HepG2 (cell line): ENCODE measurements around the gene SS18L1. TPM values are rescaled to one million over a fixed set of nuclear protein-coding genes. Genes with fewer than 3 reads are reported as not detected.

ENCODE experiments used
- CSRNP1 ChIP-seq: sonication (generic); formaldehyde crosslinking; IDR thresholded peaks from 2 replicates; pipeline ENCODE4 v1.8.1; 2023; ENCODE audit warnings: mild to moderate bottlenecking, missing genetic modification reagents
- JUN ChIP-seq: sonication (generic); formaldehyde crosslinking; IDR thresholded peaks from 2 replicates; pipeline ENCODE4 v1.4.0; 2020; ENCODE audit warnings: mild to moderate bottlenecking, missing genetic modification reagents
- KLF15 ChIP-seq: sonication (generic); formaldehyde crosslinking; IDR thresholded peaks from 2 replicates; pipeline ENCODE4 v1.8.1; 2023; ENCODE audit warnings: borderline replicate concordance, mild to moderate bottlenecking, inconsistent platforms, missing genetic modification reagents, mixed read lengths
- TFDP1 ChIP-seq: IDR thresholded peaks from 2 replicates; pipeline ENCODE4 v1.6.1; 2016; ENCODE audit warnings: missing compliant biosample characterization, missing genetic modification reagents, borderline replicate concordance
- ZFP90 ChIP-seq: sonication (generic); formaldehyde crosslinking; IDR thresholded peaks from 2 replicates; pipeline ENCODE4 v1.8.0; 2022; ENCODE audit warnings: missing genetic modification reagents, mild to moderate bottlenecking, inconsistent platforms, borderline replicate concordance
- ZNF138 ChIP-seq: sonication (generic); formaldehyde crosslinking; IDR thresholded peaks from 2 replicates; pipeline ENCODE4 v1.5.0; 2020; ENCODE audit warnings: mild to moderate bottlenecking, low read depth, missing genetic modification reagents
- ZNF33B ChIP-seq: sonication (generic); formaldehyde crosslinking; IDR thresholded peaks from 2 replicates; pipeline ENCODE4 v1.5.1; 2020; ENCODE audit warnings: mild to moderate bottlenecking, missing genetic modification reagents
- ZNF816 ChIP-seq: sonication (generic); formaldehyde crosslinking; IDR thresholded peaks from 2 replicates; pipeline ENCODE4 v1.8.0; 2022; ENCODE audit warnings: missing genetic modification reagents, mild to moderate bottlenecking, borderline replicate concordance
- ZNF841 ChIP-seq: sonication (generic); formaldehyde crosslinking; IDR thresholded peaks from 2 replicates; pipeline ENCODE4 v1.8.1; 2023; ENCODE audit warnings: missing genetic modification reagents, borderline replicate concordance
- polyA plus RNA-seq, 8 experiments: library from polyadenylated mRNA; depleted of rRNA in 3 of 8; stranded (reverse) in 7 of 8; unstranded in 1 of 8; fragments of >200 nt; fragmentation: Illumina TruSeq in 4 of 8; extraction: Trizol in 4 of 8; gene quantifications; 2 replicates each; pipeline versions ENCODE4 v1.2.1 to v1.2.3, GENCODE V29; 2011 to 2016; ENCODE audit warnings: low read depth in 4 of 8, missing spikeins in 1 of 8, mixed read lengths in 1 of 8; ENCODE audit not compliant: insufficient read depth in 1 of 8
- total RNA-seq, 5 experiments: library from RNA; depleted of rRNA; stranded (reverse); fragments of >200 nt; fragmentation: Illumina TruSeq; extraction: Trizol; gene quantifications; 2 replicates each; pipeline ENCODE4 v1.2.3, GENCODE V29; 2016; ENCODE audit warnings: low read depth in 1 of 5
- TF ChIP-seq, protein P1 (sequence below): sonication (generic); formaldehyde crosslinking; IDR thresholded peaks from 2 replicates; pipeline ENCODE4 v1.5.0; 2020; ENCODE audit warnings: missing genetic modification reagents, mild to moderate bottlenecking, borderline replicate concordance
- TF ChIP-seq, protein P2 (sequence below): sonication (generic); formaldehyde crosslinking; IDR thresholded peaks from one replicate; pipeline ENCODE4 v1.5.1; 2020; ENCODE audit warnings: mild to moderate bottlenecking, missing genetic modification reagents; ENCODE audit errors: not compliant biosample characterization
- TF ChIP-seq, protein P3 (sequence below): sonication (generic); formaldehyde crosslinking; IDR thresholded peaks from 2 replicates; pipeline ENCODE4 v1.4.0; 2020; ENCODE audit warnings: mild to moderate bottlenecking, low read depth, missing genetic modification reagents

The SS18L1 gene
- total and polyA plus RNA-seq, 2 of the 13 experiments (the other 11 are each of a cell fraction or from before 2014, with no cell fraction given): 17.8 to 27.6 TPM

DNA sequence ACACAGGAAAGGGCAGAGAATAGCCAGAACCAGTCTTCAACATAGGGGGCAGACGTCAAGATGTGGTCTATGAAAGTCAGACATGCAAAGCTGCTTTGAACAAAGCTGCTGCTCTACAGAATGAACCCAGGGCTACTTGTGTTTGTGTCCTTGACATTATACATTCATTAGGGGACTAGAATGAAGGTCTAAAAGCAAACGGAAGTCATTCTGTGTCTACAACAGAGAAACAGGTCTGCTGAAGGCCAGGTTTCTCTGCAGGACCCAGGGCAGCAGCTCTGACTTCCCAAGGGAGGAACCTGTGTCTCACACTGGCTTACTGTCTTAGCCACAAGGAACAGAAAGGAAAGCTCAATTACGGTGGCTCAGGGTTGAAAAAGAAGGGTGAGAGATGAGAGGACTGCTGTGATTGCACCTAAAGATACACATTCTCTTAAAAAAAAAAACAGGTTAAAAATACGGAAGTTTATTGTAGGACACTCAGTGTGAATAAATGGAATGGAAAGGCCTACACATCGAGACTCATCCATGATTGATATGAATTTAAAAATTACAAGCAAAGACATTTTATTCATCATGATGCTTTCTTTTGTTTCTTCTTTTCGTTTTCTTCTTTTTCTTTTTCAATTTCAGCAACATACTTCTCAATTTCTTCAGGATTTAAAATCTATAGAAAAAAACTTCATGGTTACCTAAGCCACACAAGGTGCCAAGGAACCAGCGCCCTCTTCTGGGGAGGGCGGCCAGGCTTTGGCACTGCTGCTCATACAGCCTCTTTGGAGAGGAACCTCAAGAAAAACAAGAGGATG lies 7.1 kb upstream of the SS18L1 start (continued):
- TF ChIP-seq, protein P1, sequence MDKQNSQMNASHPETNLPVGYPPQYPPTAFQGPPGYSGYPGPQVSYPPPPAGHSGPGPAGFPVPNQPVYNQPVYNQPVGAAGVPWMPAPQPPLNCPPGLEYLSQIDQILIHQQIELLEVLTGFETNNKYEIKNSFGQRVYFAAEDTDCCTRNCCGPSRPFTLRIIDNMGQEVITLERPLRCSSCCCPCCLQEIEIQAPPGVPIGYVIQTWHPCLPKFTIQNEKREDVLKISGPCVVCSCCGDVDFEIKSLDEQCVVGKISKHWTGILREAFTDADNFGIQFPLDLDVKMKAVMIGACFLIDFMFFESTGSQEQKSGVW (CRISPR knock-in tag): no peak
- TF ChIP-seq, protein P2, sequence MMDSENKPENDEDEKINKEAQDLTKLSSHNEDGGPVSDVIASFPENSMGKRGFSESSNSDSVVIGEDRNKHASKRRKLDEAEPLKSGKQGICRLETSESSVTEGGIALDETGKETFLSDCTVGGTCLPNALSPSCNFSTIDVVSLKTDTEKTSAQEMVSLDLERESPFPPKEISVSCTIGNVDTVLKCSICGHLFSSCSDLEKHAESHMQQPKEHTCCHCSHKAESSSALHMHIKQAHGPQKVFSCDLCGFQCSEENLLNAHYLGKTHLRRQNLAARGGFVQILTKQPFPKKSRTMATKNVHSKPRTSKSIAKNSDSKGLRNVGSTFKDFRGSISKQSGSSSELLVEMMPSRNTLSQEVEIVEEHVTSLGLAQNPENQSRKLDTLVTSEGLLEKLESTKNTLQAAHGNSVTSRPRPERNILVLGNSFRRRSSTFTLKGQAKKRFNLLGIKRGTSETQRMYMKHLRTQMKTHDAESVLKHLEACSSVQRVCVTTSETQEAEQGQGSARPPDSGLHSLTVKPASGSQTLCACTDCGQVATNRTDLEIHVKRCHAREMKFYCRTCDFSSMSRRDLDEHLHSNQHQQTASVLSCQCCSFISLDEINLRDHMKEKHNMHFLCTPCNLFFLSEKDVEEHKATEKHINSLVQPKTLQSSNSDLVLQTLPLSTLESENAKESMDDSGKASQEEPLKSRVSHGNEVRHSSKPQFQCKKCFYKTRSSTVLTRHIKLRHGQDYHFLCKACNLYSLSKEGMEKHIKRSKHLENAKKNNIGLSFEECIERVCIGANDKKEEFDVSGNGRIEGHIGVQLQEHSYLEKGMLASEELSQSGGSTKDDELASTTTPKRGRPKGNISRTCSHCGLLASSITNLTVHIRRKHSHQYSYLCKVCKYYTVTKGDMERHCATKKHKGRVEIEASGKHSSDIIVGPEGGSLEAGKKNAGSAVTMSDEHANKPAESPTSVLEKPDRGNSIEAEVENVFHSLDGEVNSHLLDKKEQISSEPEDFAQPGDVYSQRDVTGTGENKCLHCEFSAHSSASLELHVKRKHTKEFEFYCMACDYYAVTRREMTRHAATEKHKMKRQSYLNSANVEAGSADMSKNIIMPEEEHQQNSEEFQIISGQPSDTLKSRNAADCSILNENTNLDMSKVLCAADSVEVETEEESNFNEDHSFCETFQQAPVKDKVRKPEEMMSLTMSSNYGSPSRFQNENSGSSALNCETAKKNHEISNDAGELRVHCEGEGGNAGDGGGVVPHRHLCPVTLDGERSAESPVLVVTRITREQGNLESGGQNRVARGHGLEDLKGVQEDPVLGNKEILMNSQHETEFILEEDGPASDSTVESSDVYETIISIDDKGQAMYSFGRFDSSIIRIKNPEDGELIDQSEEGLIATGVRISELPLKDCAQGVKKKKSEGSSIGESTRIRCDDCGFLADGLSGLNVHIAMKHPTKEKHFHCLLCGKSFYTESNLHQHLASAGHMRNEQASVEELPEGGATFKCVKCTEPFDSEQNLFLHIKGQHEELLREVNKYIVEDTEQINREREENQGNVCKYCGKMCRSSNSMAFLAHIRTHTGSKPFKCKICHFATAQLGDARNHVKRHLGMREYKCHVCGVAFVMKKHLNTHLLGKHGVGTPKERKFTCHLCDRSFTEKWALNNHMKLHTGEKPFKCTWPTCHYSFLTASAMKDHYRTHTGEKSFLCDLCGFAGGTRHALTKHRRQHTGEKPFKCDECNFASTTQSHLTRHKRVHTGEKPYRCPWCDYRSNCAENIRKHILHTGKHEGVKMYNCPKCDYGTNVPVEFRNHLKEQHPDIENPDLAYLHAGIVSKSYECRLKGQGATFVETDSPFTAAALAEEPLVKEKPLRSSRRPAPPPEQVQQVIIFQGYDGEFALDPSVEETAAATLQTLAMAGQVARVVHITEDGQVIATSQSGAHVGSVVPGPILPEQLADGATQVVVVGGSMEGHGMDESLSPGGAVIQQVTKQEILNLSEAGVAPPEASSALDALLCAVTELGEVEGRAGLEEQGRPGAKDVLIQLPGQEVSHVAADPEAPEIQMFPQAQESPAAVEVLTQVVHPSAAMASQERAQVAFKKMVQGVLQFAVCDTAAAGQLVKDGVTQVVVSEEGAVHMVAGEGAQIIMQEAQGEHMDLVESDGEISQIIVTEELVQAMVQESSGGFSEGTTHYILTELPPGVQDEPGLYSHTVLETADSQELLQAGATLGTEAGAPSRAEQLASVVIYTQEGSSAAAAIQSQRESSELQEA (CRISPR knock-in tag): no peak
- no peak for TF ChIP-seq ZNF816 (CRISPR knock-in tag)
- TF ChIP-seq KLF15: no peak
- no peak for TF ChIP-seq ZNF841
- no peak for TF ChIP-seq CSRNP1 (CRISPR knock-in tag)
- TF ChIP-seq ZNF138 (CRISPR knock-in tag): no peak
- no peak for TF ChIP-seq ZFP90
- TF ChIP-seq TFDP1 (CRISPR knock-in tag): 0 out of 2 replicates have a peak, but pooled peaks have one; percentile 19
- TF ChIP-seq ZNF33B (CRISPR knock-in tag): no peak
- no peak for TF ChIP-seq JUN (CRISPR knock-in tag)
- TF ChIP-seq, protein P3, sequence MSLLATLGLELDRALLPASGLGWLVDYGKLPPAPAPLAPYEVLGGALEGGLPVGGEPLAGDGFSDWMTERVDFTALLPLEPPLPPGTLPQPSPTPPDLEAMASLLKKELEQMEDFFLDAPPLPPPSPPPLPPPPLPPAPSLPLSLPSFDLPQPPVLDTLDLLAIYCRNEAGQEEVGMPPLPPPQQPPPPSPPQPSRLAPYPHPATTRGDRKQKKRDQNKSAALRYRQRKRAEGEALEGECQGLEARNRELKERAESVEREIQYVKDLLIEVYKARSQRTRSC (CRISPR knock-in tag): no peak
